NCI-H128 (cell line): ENCODE data around the gene CAB39L.

Experiments used
- DNase-seq: peaks from one replicate; lab custom pipeline; 2025; ENCODE audit not compliant: unreplicated experiment; lab: John Stamatoyannopoulos, UW

CAB39L gene

DNA sequence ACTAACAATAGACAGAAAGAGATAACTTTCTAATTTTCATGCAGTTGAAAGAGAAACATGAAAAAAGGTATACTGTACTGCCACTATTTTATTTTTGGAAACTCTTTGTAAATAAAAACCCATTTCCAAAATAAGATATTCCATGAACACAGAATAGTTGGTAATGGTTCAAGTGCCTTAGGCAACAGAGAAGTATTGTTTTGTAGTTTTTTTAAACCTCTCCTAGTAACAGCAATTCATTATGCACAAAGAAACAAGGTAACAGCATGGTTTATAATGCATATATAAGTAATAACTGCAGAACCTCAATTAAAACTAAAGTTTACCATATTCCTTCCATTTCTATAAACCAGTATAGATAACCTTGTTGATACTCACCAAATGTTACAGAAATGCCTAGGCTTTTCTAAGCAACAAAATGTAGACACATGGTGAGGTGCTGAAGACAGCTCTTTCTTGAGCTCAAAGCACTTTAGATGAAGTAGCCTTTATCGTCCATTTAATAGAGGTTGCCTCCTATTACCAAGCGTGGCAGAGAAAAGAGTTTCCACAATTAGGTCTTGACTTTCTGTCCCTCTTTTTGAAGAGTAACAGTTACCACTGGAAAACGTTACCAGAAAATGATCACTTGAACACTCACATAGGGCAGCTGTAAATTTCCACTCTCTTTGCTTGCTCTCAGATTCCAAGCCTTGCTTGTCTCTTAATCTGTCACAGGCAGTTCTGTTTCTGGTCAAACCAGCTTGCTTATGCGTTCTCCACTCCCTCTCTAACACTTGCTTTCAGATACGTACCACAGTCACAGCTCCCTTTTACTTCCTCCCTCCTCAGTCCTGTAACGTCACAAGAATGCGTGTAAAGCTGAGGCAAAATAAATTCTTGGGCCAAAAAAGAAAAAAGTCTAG lies 42.9 kb downstream of the CAB39L start:
- DNase-seq = no peak

DNA sequence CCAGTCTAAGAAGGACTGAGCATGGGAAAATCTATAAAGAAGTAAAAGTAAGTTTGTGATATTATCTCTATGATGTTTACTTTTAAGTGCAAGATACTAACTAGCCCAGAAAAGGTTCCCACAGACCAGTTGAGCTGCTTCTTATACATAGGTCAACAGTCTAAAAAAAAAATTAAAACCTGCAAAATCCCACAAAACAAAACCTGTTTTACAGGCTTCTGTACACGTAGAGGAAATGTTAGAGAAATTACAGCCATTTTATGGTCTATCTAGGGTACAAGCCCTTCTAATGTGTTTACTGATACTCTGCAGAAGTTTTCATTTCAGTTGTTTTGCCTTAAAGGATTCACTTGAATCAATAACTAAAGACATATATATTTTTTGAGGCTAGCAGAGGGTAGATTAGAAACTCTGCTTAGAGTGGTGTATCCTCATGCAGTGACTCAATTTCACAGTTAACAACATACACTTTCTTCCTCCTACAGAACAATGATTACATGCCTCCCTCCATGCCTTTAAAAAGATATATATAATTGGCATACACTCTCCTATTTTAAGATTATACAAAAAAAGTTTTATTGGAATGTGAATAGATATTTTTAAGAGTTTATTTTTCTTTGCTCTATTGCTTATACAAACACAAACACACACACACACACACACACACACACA lies 43.9 kb downstream of the CAB39L start:
- no peak for DNase-seq

DNA sequence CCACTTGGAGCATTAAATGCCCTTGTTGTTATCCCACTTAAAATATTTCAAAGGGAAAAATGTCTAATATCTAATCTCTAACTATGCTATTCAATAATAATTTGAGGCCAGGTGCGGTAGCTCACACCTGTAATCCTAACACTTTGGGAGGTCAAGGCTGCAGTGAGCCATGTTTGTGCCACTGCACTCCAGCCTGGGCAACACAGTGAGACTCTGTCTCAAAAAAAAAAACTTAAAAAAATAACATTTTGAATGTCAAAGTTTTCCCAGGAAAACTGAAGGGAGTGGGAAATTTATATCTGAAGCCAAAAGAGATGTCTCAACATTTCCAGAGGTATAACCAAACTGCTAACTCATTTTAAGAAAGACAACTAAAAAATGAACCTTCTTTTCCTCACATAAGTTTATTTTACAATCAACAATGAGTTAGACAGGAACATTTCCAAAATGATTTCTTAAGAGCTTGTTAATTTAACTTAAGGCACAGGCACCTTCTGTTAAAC lies 47.9 kb downstream of the CAB39L start:
- no peak for DNase-seq

DNA sequence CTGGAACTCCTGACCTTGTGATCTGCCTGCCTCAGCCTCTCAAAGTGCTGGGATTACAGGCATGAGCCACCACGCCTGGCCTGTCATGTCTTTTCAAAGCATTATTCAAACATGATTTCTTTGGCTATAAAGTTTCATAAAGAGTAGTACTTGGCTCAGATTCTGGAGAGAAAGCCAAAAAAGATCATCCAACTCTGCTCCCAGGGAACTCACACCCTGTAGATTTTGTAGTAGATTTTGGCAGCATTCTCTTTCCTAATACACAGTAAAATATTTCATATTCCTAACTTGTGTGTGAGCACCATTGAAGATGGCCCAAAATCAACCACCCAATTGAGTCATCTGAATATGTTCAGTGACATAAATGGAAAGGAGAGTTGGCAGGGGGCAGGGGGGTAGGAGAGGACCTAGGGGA lies 48.4 kb downstream of the CAB39L start:
- DNase-seq = no peak

DNA sequence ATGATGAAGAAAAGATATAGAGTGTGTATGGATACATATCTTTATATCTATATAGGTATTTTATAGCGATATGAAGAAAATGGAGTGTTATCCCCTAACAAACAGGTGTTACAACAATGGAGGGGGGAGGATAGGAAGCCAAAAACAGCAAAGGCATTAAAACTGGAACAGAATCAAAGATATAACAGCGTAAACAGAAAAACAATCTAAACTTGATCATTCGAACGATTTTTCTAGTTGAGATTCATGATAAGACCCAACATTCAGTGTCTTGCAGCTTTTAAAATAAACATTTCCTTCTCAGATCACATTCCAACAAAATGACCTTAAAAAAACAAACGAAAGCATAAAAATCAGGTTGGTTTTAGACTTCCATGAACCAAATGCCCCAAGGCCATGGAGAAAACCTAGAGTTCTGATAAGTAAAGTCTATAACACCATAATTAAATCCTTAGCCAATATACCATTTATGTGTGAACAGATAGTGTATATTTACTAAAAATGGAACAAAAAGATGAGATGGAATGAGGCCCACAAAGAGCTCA lies 55.7 kb downstream of the CAB39L start:
- DNase-seq = no peak

DNA sequence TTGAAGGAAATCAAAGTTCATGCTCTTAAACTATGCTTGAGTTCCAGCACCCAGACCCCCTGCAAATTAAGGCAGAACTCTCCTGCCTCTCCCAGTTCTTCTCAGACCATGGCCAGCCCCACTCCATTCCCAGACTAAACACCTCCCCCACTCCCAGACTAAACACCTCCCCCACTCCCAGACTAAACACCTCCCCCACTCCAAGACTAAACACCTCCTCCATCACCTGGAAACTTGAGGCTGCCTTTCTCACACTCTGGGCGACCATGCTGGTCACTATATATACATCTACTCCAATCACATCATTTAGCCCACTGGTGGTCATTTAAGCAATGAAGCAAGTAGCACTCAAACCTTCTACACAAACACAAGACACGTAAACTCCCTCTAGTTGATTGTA lies 57.2 kb downstream of the CAB39L start:
- no peak for DNase-seq

DNA sequence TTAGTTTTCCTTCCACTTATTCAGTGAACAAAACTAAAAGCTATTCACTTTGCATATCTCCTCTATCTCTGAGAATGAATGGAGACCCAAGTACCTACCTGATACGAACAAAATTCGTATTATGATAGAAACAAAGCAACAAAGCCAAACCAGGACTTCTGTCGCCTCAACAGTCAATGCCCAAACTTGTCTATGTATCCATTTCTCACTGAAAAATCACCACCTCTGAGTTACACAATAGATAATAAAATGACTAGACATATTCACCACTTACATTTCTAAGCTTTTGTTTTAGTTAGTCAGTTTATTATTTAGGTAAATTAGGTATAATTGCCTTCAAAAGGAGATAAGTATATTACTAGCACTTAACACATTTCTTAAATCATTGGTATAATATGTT lies 67.7 kb downstream of the CAB39L start:
- DNase-seq = no peak

DNA sequence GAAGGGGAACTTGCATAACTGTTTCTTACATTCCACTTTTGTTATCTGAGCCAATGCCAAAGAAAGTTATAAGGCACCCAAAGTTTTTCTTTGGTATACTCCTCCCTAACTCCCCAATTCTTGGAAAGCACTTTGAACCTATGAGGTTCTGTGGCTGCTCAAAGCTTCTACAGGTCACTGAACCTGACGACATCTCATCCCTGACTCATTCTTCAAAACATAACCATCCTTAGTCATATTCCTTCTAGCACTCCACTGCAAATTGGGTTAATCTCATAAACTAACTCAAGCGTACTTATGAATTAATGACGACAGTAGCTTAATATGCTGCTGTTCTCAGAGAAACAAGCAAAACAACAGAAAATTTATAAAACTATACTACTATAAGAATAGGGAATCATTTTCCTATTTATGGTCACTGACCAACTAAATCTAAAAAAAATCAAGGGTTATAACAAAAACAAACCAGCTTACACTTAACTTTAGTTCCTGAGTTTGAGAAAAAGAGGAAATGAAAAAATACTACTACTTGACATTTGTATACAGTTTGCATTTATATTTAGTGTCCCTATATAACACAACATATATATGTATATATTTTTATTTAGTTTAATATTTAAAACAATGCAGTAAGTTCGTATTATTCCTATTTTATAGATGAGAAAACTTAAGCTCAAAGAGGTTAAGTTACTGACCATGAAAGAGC lies 69.1 kb downstream of the CAB39L start:
- DNase-seq = no peak

DNA sequence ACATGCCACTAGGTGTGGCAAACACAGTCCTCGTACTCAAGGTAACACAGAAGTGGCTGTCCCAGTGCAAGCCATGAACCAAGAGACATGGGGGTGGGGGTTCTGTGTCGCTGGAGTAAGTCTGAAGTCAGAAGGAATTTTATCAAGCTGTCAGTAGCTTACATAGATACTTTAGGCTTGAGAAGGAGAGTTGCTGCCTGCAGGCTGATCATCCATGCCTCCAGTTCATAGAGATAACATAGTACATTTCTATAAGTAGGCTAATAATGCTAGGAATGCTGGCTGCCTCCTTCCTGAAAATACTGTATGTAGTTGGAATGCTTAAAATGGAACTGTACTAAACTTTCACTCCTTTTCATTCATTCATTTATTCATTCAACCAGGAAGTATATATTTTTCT lies 70.1 kb downstream of the CAB39L start:
- DNase-seq = no peak

DNA sequence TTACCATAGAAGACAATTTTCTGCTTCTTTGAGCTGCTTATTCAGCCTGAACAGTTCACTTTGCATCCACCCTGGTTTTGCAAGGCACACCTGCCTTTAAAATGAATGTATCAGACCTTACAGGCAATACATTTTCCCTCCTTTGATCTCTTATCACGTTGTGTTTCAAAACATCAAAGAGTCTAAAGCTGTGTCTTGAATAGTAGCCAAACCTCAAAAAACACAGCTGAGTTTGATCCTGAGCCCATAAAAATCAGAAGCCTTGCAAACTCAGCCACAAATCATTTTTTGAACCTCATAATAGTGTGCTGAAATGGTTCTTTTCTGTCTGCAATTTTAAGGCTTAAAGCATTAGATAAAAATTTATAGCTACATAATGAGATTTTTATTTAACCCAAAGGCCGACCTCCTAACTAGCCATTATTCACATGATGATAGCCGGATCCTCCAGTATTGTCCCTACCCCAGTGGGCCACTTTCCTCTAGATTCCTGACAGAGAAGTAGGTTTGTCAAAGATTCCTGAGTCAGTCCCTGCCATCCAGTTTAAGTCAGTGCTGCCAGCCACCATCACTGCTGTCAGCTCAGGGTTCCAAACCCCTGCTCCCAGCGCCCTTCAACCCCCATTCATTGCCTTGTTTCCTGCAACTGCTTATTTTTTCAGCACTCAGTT lies 71.8 kb downstream of the CAB39L start:
- no peak for DNase-seq

DNA sequence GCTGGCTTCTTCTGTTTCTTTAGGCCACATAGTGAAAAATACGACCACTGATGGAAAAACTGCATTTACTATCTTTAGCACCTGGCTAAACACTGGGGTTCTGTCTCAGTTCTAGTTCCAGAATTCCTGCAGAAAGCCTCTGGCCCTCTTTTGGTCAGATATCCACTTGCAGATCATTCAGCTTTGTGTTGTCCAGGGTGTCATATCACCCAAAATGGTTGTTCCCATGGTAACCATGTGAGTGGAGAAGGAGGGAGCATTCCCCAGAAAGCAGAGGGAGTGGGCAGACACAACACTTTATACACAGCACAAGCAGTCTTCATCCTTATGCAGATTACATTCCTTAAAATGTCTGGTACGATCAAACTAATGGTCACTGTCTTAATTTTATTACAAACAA lies 73.5 kb downstream of the CAB39L start:
- DNase-seq = no peak

DNA sequence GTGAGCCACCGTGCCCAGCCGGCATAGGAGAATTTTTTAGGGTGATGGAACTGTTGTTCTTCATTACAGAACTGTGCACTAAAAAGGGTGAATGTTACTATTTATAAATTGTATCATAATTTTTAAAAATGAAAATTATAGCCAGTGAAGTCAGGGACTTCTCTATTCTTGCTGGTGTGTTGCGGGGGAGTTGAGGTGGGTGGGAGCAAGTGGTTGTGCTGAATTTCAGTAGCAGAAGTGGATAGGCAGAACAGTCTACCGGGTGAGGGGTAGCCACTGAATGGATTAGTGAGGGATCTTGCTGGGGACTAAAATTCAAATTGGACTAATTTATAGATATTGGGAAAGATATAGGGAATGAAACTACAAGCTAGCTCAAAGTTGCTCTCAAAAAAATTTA lies 74.0 kb downstream of the CAB39L start:
- DNase-seq = no peak

DNA sequence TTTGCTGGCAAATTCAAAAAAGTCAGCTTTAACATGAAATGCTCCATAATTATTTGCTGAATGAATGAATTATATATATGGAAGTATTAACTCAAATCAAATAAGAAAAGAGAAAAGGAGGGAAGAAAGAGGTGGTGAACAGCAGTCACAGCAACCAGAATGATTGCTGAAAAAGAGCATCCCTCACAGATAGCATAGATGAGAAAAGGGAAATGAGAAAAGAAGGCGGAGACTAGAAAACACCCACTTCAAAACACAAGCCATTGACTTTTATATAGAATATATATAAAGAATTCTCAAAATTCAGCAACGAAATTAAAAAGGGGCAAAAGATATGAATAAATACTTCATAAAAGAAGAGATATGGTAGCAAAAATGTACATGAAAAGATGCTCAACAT lies 75.2 kb downstream of the CAB39L start:
- no peak for DNase-seq

DNA sequence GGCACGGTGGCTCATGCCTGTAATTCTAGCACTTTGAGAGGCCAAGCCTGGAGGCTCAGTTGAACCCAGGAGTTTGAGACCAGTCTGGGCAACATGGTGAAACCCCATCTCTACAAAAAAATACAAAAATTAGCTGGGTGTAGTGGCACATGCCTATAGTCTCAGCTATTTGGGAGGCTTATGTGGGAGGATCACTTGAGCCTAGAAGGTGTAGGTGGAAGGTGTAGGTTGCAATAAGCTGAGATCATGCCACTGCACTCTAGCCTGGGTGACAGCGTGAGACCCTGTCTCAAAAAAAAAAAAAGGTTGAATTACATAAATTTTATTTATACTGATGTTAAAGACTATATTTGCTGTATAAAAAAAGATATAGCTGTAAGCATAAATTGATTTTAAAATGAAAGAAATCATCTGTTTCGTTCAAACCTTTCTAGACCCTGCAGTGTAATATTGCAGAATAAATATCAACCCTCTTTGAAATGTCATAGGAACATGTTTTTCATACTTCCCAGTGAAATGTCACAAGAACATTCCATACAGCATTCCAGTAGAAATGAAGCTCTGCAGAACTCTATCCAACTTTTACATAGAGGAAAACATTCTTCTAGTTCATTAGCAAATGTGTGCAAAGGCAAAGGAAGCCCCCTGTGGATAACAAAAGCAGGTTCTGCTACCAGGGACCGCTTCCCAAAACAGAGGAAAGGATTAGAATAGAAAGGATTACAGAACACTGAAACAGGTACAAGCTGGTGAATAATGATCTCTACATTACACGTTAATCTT lies 76.0 kb downstream of the CAB39L start:
- no peak for DNase-seq

DNA sequence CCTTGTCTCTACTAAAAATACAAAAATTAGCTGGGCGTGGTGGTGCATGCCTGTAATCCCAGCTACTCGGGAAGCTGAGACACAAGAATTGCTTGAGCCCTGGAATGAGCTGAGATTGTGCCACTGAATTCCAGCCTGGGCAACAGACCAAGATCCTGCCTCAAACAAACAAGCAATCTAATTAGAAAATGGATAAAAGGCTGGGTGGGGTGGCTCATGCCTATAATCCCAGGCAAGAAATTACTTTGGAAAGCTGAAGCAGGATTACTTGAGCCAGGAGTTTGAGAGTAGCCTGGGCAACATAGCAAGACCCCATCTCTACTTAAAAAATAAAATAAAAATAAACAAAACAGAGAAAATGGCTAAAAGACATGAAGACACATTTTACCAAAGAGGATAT lies 77.0 kb downstream of the CAB39L start:
- DNase-seq = no peak

DNA sequence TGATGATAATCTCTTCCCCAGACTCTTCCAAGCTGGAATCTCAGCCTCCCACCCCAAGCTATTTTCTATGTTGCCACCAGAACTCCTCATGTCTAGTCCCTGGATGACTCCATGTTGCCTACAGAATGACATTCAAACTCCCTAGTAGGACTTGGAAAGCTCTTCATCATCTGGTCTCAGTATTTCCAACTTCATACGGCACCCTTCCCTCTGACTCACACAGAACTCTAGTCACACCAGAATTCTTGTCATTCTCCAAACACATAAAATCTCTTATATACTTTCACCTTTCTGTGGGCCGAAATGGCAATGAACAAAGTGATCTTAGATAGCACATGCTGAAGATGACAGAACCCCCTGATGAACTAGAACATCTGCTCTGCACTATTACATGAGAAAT lies 86.2 kb downstream of the CAB39L start:
- DNase-seq = no peak

DNA sequence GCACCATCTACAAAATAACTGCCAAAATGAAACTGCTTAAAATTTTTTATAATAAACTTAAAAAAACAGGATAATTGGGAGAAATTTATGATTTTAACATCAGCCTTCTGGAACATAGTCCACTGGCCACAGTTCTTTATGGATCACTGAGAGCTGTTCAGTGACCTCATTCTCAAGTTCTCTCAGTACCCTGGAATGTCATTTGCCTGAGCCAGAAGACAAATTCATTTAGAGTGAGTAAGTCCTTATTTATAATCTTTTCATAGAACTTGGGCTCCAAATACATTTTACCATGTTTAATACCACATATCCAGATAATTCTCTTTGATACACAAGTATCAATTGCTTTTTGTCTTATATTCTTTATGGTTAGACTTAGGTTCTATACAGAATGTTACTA lies 87.6 kb downstream of the CAB39L start:
- no peak for DNase-seq

DNA sequence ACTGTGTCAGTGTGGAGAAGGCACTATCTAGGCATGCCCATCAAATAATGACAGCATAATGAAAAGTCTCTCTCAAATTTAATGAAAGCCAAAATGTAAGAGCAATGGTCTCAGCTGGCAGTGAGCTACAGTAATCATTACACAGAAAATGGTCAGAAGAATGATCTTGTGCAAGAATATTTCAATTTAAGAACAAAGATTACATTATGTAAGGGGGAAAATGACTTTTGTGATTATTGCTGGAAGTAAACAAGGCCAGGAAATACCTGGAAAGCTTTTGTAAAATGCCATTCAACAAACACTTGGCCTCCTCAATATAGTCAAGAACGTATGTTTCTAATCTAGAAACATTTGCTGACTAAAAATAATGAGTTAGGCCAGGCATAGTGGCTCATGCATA lies 89.1 kb downstream of the CAB39L start:
- no peak for DNase-seq

DNA sequence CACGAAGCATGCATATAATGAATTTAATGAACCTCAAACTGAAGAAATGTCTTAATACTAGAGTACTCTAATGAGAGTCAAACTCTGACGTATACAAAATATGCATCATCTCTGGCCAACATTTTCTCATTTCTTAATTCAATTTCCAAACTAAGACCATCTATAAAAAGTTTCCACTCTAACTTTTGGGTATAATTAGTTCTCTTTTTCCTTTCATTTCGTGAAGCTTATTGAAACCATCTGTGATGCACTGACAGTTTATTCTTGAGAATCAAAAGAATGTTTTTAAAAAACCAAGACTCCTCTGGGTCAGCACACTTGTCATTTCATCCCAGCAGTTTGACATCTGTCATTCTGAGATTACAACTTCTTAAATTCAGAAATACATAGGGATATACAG lies 90.0 kb downstream of the CAB39L start:
- DNase-seq = no peak

DNA sequence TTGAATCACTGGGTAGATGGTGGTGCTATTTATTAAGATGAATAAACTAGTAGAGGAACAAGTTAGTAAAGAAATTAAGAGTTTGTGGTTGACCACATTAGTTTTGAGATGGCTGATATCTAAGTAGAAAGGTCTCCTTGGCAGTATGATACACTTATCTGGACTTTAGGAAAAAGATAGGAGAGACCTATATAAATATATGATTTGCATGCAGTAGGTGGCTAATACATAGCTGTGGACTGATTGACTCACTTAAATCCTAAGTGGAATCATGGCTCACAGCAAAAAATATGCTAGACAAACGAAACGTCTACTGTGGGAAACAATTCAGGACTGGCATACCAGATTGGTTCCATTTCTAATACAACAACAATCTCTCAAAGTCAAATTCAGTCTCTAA lies 92.0 kb downstream of the CAB39L start:
- no peak for DNase-seq
